Gastroesophageal sphincter (tissue), 4 donors: ENCODE results near the gene ADAMTSL3. TPM values are rescaled to one million over a fixed set of nuclear protein-coding genes. Genes with fewer than 3 reads are reported as not detected.

Experiments used
- ATAC-seq: fragments of 150-250 bp; one replicate; pipeline ENCODE4 v1.9.1; 2016; ENCODE audit warnings: mild to moderate bottlenecking, moderate library complexity
- H3K27ac ChIP-seq, 4 donors: fragments of 200-600 bp; sonication (generic) in 3 of 4; 1 replicate in 3 of 4; 2 replicates in 1 of 4; pipeline ENCODE4 v1.5.1; 2016 to 2019
- H3K27me3 ChIP-seq: fragments of 200-600 bp; sonication (generic); one replicate; pipeline ENCODE4 v1.5.1; 2019
- H3K36me3 ChIP-seq, 2 donors: fragments of 200-600 bp; sonication (generic); one replicate each; pipeline ENCODE4 v1.5.1; 2019; ENCODE audit warnings: control low read depth in 1 of 2
- H3K4me1 ChIP-seq, 3 donors: fragments of 200-600 bp; sonication (generic); 1 replicate in 2 of 3; 2 replicates in 1 of 3; pipeline ENCODE4 v1.5.1; 2016 to 2019; ENCODE audit warnings: control low read depth in 2 of 3
- H3K4me3 ChIP-seq, 2 donors: fragments of 200-600 bp; sonication (generic); one replicate each; pipeline ENCODE4 v1.5.1; 2019; ENCODE audit warnings: mild to moderate bottlenecking in 1 of 2, moderate library complexity in 1 of 2
- H3K9me3 ChIP-seq, 3 donors: fragments of 200-600 bp; sonication (generic); one replicate each; pipeline ENCODE4 v1.5.1; 2017 to 2019; ENCODE audit warnings: control low read depth in 2 of 3
- CTCF ChIP-seq, 4 experiments: fragments of 200-600 bp in 2 of 4; fragments of 450-650 bp in 2 of 4; sonication (generic) in 1 of 4; IDR thresholded peaks; one replicate each; pipeline ENCODE4 v1.5.1; 2017 to 2019; ENCODE audit warnings: antibody characterized with exemption in 4 of 4, mild to moderate bottlenecking in 2 of 4, moderate library complexity in 2 of 4
- EP300 ChIP-seq: sonication (generic); formaldehyde crosslinking; IDR thresholded peaks from one replicate; pipeline ENCODE4 v1.6.1; 2017; ENCODE audit warnings: antibody characterized with exemption, mild to moderate bottlenecking
- POLR2A ChIP-seq, 2 donors: fragments of 450-650 bp; IDR thresholded peaks; one replicate each; pipeline ENCODE4 v1.6.1; 2017; ENCODE audit warnings: antibody characterized with exemption in 2 of 2, mild to moderate bottlenecking in 2 of 2, moderate library complexity in 1 of 2
- POLR2AphosphoS5 ChIP-seq: sonication (generic); formaldehyde crosslinking; IDR thresholded peaks from one replicate; pipeline ENCODE4 v1.6.1; 2017; ENCODE audit warnings: antibody characterized with exemption
- WGBS, 2 donors: methylation state at CpG; one replicate each; pipeline ENCODE4 v1.1.5; 2018; ENCODE audit warnings: low coverage in 1 of 2; 5-methylcytosine and 5-hydroxymethylcytosine counted together
- total RNA-seq, 4 donors: library from RNA; depleted of rRNA; stranded (reverse); fragments of >200 nt; gene quantifications; one replicate each; pipeline ENCODE4 v1.1.0, GENCODE V29; 2016

Gene ADAMTSL3
- total RNA-seq, 4 donors from 2014 or later: 19.4 to 35.9 (median 24.1) TPM

- H3K4me1 ChIP-seq: peaks cover 0 to 33% (median 0%) of the 10 kb centered on the region in 3 donors
- H3K4me3 ChIP-seq: no peak overlapping the region
- WGBS, 2 donors: 83 to 85% methylated on average over 2 of the region's 2 CpGs
- H3K27me3 ChIP-seq: no peaks in the 10 kb centered on the region
- peaks cover 0 to 9% of the 10 kb centered on the region in 2 donors for H3K36me3 ChIP-seq
- no peaks in the 10 kb centered on the region for H3K9me3 ChIP-seq
- ATAC-seq: no peak
- no peak overlapping the region for H3K27ac ChIP-seq
- TF ChIP-seq POLR2AphosphoS5 (no peak), POLR2A (IDR thresholded peaks at IDR 0.05) (no peak), EP300 (no peak)
These were observed 339.7 kb downstream of the ADAMTSL3 start for GRCh38 chr15:83993591-83993990.

- WGBS, 2 donors: 78 to 88% methylated on average over 2 of the region's 2 CpGs
- no peak overlapping the region for H3K4me3 ChIP-seq
- no peak overlapping the region for H3K27ac ChIP-seq
- no peak for ATAC-seq
- no peaks in the 10 kb centered on the region for H3K27me3 ChIP-seq
- no peaks in the 10 kb centered on the region for H3K9me3 ChIP-seq
- no peak for TF ChIP-seq POLR2AphosphoS5
- no peak for TF ChIP-seq CTCF (IDR thresholded peaks at IDR 0.05)
- no peak for TF ChIP-seq EP300
- no peak for TF ChIP-seq POLR2A (IDR thresholded peaks at IDR 0.05)
- no peaks in the 10 kb centered on the region for H3K36me3 ChIP-seq
- H3K4me1 ChIP-seq: no peaks in the 10 kb centered on the region
These were observed 344.6 kb downstream of the ADAMTSL3 start for GRCh38 chr15:83998486-83998885.

GRCh38 chr15:83999396-84000135, 345.6 kb downstream of the ADAMTSL3 start:
- Histone ChIP-seq H3K27me3 (no peaks in the 10 kb centered on the region), H3K4me3 (no peak overlapping the region), H3K27ac (no peak overlapping the region), H3K36me3 (no peaks in the 10 kb centered on the region), H3K9me3 (no peaks in the 10 kb centered on the region), H3K4me1 (no peaks in the 10 kb centered on the region)
- TF ChIP-seq EP300: no peak
- no peak for TF ChIP-seq CTCF (IDR thresholded peaks at IDR 0.05)
- TF ChIP-seq POLR2AphosphoS5: no peak
- TF ChIP-seq POLR2A (IDR thresholded peaks at IDR 0.05): no peak
- WGBS, 2 donors: 86 to 94% methylated on average over 6 of the region's 6 CpGs
- no peak for ATAC-seq

- WGBS, 2 donors: 84 to 92% methylated on average over 3 to 5 of the region's 5 CpGs
- H3K27ac ChIP-seq: no peak overlapping the region
- H3K36me3 ChIP-seq: no peaks in the 10 kb centered on the region
- no peaks in the 10 kb centered on the region for H3K4me1 ChIP-seq
- H3K4me3 ChIP-seq: no peak overlapping the region
- no peaks in the 10 kb centered on the region for H3K9me3 ChIP-seq
- no peak for TF ChIP-seq POLR2A (IDR thresholded peaks at IDR 0.05)
- TF ChIP-seq EP300: no peak
- TF ChIP-seq POLR2AphosphoS5: no peak
- TF ChIP-seq CTCF (IDR thresholded peaks at IDR 0.05): no peak
- no peak for ATAC-seq
- no peaks in the 10 kb centered on the region for H3K27me3 ChIP-seq
These were observed 347.1 kb downstream of the ADAMTSL3 start for GRCh38 chr15:84001037-84001436.

- ATAC-seq: no peak
These were observed 347.7 kb downstream of the ADAMTSL3 start for GRCh38 chr15:84001655-84002054.

More at GRCh38 chr15:84001655-84002054, 347.7 kb downstream of the ADAMTSL3 start:
- Histone ChIP-seq H3K27ac (no peak overlapping the region), H3K27me3 (no peaks in the 10 kb centered on the region), H3K4me3 (no peak overlapping the region), H3K4me1 (no peaks in the 10 kb centered on the region), H3K36me3 (no peaks in the 10 kb centered on the region), H3K9me3 (no peaks in the 10 kb centered on the region)
- TF ChIP-seq POLR2A (IDR thresholded peaks at IDR 0.05) (no peak), CTCF (IDR thresholded peaks at IDR 0.05) (no peak), POLR2AphosphoS5 (no peak), EP300 (no peak)
